Right renal cortex interstitium (tissue), 3 donors: ENCODE data around the gene ZRSR2. TPM values are rescaled to one million over a fixed set of nuclear protein-coding genes. Genes with fewer than 3 reads are reported as not detected.
"Not testable (repeated sequence)": the region's sequence is repeated elsewhere in the genome, so short reads cannot be mapped to it uniquely, and the experiment has no call there.

Experiments used
- DNase-seq, 3 donors: peaks; one replicate each; pipeline ENCODE4 v3.0.0-alpha.2; 2013; ENCODE audit warnings: low read depth in 3 of 3, low spot score in 2 of 3
- polyA plus RNA-seq, 3 donors: library from polyadenylated mRNA; unstranded; fragments of 120-200 nt; gene quantifications; one replicate each; pipeline ENCODE4 v1.2.1, GENCODE V29; 2013; ENCODE audit not compliant: insufficient read length in 3 of 3

Gene ZRSR2
- polyA plus RNA-seq, 3 donors, result 15.4 to 18.1 (median 15.7) TPM

DNA sequence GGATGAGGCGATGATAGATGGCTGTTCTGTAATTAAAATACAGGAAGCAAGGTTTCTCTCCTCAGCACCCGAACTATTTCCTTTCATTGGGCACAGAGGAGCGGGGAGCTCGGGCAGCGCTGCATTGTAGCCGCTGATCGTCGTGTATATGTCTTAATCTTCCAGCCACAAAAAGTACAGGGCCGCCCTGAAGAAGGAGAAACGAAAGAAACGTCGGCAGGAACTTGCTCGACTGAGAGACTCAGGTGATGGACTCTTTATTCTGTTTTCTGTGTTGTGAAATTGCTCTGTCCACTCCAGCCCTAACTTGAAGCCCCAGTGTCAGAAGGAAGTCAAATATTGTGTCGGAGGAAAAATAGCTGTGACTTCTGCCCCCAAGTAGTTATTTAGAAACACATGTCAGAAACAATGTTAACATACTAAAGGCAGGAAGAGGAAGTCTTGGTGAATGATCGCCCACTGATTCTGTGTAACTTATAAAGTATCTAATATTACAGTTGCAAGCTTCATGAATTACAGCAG, 546 bp downstream of the ZRSR2 start:
- DNase-seq, result peak in 2 of 3 donors; percentile 10 to 44

DNA sequence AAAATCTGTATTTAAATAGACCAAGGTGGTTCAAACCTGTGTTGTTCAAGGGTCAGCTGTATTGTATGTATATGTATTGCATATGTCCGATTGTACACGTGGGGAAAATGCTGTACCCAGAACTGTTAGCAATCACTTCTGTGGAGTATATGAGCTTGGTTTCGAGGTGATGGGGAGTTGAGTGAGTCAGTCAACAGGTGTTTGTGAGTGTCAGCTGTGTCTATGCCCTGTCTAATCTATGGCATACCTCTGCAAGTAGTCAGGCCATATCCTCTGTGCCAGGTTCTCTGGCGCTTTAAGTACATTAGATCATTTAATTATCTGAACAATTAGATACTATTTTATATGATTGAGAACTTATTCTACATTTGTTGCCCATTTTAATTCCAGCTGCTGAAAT, 7.4 kb downstream of the ZRSR2 start:
- DNase-seq, result no peak

DNA sequence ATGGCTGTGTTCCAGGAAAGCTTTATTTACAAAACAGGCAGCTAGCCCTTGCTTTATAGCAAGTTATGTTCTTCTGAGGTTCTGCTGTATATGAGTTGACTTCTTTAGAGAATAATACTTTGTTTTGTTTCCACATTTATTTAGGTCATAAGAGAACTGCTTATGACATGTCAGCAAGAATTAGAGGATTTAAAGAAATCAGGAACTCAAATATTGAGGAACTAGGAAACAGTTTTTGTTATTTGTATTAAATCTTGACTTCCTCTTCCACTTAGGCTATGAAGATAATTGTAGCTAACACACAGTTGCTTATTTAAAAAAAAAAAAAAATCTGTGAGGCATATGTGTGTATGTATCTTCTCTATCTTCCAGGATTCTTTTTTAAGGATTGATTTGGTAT, 14.3 kb downstream of the ZRSR2 start:
- DNase-seq, result no peak

GRCh38 chrX:15808254-15808653, 18.0 kb downstream of the ZRSR2 start:
- DNase-seq, result no peak

- DNase-seq, result no peak
Measured at GRCh38 chrX:15812192-15812938, 22.1 kb downstream of the ZRSR2 start.

DNA sequence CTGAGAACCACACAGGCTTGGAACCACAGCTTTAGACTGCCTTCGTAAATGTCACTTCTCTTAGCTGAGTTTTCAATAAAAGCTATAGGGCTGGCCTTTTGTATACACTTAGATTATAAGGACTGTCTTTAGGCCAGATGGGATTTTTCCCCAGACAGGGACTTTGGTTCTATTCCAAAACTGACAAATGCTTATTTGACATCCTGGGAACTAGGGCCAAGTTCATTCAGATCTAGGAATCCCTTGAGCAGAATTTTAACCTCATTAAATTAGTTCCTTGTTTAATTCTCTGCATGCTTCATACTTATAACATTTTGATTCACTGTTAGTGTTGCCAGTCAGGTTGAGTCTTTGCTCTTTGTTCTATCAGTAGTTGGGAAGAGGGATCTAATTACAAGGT, 23.1 kb downstream of the ZRSR2 start:
- no peak for DNase-seq

DNA sequence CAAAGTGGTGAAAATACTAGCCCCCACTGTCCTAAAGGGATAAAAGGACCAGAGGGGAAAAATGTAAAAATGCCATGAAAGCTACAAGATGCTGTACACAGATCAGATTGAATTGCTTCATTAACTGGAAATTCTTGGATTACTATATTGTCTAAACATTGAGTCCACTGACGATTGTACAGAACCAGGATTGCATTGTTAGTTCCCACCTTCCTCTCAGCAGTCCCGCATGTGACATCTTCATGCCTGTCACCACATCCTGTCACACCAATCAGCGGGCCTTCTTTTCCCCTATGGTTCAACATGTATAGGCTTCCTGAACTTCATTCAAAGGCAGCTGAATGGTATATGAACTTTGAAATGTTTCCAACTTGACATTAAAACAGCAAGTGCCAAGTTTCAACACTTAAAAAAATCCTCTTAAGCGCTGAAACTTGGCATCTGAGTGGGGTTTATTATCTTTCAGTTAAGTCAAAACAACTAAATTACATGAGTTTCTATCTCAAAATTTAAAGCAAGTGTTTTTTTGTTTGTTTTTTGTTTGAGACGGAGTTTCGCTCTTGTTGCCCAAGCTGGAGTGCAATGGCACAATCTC, 24.6 kb downstream of the ZRSR2 start:
- DNase-seq, result no peak

GRCh38 chrX:15815779-15816437, 25.6 kb downstream of the ZRSR2 start:
- DNase-seq, result no peak

DNA sequence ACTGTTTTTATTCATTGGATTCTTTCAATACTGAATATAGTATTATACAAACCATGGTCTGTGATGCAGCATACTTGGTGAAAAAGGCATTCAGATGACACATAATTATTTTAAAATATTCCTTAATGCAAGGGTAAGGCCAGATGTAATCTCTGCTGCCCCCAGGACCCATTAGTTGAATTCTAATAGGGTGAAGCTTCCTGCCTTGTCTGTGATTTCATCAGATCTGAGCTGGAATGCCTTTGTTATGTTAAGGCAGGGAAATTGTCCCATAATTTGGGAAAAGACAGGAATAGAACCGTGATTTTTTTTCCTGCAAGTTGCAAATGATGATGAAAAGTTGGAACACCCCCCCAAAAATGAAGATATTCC, 26.1 kb downstream of the ZRSR2 start:
- DNase-seq, result no peak

DNA sequence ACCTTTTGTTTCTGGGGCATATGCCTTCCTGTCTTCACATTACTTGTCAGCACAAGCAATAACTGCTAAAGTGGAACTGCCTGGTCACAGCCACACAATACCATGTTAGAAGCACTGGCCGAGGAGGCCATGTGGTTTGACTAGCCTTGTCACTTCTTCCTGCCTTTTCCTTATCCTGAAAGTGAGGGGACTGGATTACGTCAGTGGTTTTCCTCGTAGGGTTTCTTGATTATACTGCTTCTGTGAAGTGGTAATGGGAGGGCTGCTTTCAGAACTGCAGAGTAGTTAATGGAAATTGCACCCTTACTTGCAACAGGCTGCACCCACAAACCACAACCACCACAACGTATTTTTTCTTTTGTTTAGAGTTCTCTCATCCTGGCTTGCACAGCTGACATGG, 26.6 kb downstream of the ZRSR2 start:
- DNase-seq, result no peak

GRCh38 chrX:15820106-15821073, 30.1 kb downstream of the ZRSR2 start:
- DNase-seq, result no peak

DNA sequence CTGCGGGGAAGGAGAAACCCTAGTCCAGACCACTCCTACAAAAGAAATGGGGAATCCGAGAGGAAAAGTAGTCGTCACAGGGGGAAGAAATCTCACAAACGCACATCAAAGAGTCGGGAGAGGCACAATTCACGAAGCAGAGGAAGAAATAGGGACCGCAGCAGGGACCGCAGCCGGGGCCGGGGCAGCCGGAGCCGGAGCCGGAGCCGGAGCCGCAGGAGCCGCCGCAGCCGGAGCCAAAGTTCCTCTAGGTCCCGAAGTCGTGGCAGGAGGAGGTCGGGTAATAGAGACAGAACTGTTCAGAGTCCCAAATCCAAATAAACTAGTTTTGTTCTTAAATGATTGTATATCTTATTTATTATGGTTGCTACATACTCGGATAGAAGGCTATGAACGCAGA, 32.6 kb downstream of the ZRSR2 start:
- no peak for DNase-seq

GRCh38 chrX:15825936-15826335, 35.7 kb downstream of the ZRSR2 start:
- DNase-seq, result no peak

DNA sequence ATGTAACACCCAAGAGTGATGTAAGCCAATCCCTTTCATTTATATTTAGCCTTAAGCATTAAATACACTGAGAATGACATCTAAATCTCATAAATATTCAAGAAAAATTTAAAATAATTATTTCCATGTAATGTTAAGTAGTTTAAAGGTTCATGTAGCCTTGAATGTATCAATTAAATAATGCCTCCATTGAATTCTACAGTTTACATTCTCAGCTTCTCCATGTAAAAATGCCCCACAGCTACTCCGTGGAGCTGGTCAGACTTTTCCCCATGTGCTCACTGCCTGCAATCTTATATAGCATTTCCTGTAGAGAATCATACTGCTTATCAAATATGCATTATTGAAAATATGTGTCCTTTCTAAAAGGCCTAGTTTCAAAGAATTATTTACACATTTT, 38.9 kb downstream of the ZRSR2 start:
- DNase-seq, result no peak

- DNase-seq, result not testable (repeated sequence)
Measured at GRCh38 chrX:15831347-15831746, 41.1 kb downstream of the ZRSR2 start.

- DNase-seq, result no peak
Measured at GRCh38 chrX:15834053-15834452, 43.8 kb downstream of the ZRSR2 start.

DNA sequence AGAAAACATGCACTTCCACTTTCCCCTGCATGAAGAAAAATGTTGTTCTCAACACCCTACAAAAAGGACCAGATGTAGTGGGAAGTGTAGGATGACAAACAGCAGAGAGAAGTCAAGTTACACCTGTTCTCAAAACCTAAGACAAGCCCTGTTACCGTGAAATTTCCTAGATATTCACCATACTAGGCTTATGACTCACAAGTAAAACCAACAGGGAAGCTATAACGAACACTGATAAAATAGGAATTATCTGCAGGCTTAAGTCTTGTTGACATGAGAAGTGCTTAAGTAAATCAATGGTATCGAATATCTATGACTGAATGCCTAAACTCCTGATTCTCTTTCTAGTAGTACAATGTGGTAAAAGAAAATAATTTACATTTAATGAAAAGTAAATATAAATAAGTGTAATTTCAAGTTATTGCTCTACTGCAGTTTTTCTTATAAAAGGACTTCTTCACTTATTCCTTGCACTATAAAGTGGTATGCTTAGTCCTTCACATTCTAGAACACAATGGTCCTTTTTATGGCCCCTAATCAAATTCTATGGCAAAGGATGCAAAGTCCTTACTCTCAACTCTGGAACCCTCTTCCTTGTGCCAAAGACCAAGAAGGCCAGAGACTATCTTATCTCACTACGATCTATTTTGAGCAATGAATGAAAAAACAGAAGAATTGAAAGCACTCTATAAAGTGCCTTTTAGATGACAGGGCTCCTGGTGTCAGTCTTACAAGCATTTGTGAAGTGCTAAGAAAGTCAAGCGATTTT, 44.7 kb downstream of the ZRSR2 start:
- DNase-seq, result no peak

- DNase-seq, result no peak
Measured at GRCh38 chrX:15838017-15838416, 47.7 kb downstream of the ZRSR2 start.

DNA sequence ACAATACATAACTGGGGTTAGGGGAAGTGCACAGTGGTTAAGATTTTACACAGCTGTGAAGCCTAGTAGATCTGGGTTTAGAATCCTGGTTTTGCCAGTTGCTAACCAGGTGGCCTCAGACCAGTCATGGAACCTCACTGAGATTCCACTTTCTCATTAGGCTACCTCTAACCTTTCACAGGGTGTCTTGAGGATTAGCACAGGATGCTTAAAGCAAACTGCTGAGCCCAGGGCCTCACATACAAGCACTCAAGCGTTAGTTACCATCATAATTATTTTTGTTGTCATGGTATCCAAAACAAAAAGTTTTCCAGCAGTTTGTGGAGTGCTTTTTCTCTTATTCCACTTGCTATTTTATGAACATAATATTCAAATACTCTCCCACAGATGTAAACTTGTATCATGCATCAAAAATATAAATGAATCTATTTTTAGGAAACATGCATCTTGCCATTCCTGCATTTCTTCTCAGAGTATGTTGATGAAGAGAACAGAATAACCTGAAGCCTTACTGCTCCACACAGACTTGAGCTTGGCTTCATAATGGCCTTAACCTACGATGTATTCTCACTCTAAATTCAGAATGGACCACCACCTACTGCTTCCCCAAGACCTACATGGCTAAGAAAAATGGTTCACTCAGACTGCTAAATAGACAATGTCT, 51.7 kb downstream of the ZRSR2 start:
- no peak for DNase-seq
